HG02884 (cell line): ENCODE results near the gene GIGYF2.

Source experiments
- ATAC-seq: cut with Tn5 transposase; IDR thresholded peaks from one replicate; pipeline ENCODE4 v1.9.1; 2021; ENCODE audit warnings: mild to moderate bottlenecking, moderate library complexity; ENCODE audit not compliant: unreplicated experiment

The GIGYF2 gene

GRCh38 chr2:232859385-232859916 is 162.3 kb downstream of the GIGYF2 start:
- ATAC-seq: no peak

GRCh38 chr2:232860593-232861241 is 163.6 kb downstream of the GIGYF2 start:
- no peak for ATAC-seq

DNA sequence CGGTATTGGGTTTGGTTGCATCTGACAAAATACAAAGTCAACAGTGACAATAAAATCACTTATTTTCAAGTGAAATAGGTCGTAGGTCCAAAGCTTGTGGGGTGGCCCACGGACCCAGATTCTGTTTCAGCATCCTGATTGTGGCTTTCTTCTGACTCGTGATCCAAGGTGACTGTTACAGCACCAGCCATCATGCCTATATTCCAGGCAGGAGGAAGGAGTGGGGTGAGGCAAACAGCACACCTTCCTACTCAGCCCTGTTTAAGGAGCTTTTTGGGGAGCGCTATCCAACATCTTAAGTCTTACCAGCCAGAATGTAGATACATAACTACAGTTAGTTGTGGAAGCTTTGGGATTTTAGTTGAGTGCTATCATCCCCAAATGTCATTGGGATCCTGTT is 164.2 kb downstream of the GIGYF2 start:
- ATAC-seq: no peak

DNA sequence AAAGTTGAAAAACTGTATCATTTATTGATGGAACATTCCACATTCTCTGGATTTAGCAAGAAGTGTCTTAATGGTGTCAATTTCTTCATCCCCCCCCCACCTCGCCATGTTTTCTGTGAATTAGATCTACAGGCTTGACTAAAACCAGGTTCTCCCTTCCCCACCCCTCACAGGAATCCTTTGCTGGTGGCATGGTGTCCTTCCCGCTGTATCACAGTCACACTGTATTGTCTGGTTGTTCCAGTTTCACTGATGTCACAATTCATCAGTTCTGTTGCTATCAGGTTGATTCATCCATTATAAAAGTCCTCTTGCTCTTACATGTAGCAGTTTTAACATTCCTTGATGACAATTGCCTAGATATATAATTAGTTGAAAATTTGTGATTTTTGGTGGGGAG is 166.9 kb downstream of the GIGYF2 start:
- ATAC-seq: no peak

DNA sequence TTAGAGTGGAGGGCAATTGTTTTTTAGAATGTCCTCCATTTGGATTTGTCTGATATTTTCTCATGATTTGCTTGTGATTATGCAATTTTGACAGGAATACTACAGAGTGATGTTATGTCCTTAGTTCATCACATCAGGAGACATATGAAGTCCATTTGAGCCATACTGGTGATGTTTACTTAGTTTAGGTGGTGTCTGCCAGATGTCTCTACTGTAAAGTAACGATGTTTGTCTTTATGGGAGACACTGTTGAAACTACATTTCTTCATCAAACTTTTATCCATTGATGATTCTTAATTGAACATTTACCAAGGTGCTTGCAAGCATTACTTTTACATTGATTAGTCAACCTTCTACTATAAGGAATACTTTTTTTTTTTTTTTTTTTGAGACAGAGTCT is 168.0 kb downstream of the GIGYF2 start:
- ATAC-seq: no peak

DNA sequence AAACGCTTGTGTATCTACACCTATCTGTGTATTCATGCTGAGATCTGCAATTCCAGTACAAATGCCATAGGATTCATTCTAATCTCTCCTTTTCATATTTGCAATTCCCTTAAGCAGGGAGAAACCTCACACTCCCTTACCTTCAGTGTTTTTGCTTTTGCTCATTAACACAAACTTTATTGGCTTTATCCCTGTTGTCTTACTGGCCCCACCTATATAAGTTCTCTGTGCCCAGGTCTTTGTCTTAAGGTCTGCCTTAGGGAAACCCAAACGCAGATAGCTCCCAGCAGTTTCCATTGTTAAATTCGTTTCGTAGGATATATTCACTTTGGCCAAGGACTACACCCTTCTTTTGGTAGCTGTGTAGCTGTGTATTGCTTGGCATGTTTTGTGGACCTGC is 169.0 kb downstream of the GIGYF2 start:
- no peak for ATAC-seq

DNA sequence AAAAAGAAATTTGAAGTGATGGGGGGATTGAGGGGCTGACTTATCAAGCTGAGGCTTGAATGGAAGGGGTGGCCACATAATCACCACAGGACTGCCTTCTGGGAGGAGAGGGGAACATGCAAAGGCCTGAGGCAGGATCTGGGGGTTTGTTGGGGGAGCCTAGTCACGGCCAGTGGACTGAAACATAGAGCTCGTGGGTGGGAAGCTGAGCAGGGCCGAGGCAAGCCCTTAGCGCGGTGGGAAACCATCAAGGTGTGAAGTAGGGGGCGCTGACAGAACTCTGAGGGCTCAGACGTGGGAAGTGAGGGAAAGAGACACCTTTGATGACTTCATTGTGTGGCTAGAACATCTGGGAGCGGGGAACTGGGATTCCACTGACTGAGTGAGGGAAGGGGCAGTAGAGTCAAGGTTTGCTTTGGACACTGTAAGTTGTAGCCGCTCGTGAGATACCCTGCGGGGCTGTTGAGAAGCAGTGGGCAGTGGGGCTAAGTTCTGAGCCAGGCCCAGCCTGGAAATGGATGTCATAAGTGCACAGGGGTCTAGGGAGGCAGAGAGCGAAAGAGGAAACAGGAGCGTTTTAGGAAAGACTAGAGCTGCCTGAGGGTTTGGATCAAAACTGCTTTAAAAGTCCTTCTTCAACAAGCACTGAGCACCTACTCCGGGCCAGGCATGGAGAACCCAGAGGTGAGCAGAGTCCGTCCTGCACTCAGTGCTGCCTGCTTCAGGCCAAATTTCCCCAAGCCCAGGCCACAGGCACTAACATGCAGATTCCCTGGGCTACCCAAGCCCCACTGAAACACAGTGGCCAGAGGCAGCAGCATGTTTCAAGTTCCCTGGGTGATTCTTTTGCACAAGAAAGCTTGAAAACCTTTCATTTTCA is 172.2 kb downstream of the GIGYF2 start:
- no peak for ATAC-seq

DNA sequence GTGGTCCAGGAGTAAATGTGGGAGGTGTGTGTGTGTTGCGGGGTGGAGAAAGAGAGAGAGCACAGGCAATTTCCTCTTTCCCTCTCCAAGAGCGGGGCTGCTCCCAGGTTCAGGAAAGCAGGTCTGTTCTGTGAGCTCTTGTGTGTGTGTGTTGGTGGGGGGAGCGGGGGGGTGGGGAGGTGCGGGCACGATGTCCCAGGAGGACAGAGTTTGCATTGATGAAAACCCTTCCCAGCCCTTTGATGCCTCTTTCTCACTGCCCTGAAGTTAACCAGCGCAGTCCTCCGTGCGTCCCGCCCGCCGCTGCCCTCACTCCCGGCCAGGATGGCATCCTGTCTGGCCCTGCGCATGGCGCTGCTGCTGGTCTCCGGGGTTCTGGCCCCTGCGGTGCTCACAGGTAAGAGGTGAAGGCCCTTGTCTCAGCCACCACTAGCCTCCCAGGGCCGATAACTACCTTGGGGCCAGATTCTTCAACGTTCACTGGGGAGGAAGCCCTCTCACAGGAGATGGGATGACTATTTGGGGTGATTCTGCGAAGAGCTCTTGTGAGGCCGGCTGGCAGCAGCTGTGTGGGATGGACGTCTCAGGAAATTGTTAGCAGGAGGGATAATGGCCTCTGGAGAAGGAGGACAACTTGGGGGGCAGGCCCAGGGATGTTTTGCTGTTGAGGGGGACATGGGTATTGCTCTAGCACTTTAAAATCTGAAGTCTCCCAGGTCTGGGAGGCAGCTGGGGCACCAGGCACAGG is 173.1 kb downstream of the GIGYF2 start, which contains the start of gene SNORC:
Gene SNORC, plus strand, starts transcription at position 247 of the 748 bp plus-strand sequence. Its CDS starts 78 bp downstream, at position 325.
- ATAC-seq: no peak

GRCh38 chr2:232870766-232871371 is 173.7 kb downstream of the GIGYF2 start:
- ATAC-seq: no peak

DNA sequence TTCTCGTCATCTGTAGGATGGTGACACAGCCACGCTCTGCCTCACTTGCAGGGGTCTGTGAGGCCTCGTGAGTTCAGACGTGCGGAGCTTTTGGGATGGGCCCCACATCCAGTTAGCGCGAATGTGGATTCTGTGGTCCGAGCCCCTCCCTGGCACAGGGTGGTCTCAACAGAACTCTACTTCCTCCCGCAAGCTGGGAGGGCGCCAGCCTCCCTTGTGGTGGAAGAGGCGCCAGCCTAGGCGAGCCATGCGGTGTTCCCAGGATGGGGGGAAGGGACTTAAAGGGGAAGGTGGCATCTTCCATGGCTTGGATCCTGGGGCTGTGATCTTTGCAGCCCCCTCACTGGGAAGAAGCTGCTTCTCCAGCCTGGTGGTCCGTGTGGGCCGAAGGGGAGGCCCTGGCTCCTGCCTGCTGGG is 174.3 kb downstream of the GIGYF2 start:
- no peak for ATAC-seq

DNA sequence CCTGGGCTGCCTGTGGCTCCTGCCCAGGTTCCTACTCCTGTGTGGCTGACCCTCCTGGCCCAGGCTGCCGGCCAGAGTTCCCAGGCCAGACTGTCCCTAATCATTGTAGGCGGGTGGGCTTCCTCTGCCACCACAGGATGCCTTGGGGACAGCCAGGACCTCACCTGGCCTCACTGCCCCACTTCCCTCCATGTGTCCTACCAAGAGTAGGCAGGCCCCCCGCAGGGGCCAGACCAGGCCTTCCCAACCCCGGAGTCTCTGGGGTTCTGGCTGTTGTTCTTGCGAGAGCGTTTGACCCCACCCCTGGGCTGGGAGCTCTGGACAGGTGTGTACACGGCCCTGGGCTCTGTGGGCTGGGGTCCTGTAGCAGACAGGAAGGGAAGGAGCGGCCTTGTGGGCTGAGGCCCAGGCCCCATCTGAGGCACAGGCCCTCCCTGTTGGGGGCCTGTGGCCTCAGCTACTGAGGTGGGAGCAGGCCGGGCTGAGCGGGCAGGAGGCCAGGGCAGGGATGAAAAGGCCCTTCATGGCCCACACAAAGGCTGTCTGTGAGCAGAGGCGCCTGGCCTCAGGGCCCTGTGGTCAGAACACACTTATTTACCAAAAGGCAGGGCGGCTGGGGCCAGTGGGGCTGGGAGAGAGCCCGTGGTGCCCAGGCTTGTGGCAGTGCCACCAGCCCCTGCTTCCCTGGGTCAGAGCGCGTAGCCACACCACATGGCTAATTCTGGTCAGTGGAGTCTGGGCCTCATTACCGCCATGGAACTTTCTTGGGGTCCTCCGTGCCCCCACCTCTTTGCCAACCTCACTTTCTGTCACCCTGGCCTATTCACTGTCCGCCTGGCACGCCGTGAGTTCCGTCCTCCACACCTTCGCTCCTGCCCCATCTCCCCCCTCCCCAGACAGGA is 175.0 kb downstream of the GIGYF2 start:
- ATAC-seq: no peak

DNA sequence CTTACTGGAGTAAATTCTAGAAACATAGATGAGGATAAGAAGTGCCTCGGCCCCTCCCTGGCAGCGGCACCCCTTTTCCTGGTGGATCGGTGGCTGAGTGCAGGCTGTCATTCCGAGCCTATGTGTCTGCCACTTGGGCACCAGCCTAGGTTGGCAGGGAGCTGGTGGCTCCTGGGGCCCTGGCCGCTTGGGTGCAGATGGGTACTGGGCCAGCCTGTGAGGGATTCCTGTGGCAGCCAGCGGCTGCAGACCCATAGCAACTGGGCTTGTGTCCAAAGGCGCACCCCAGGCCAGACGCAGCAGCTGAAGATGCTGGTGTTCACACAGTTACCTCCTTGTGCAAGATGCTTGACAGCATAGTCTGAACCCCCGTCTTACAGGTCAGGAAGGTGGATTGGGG is 175.7 kb downstream of the GIGYF2 start:
- no peak for ATAC-seq

GRCh38 chr2:232873292-232873908 is 176.3 kb downstream of the GIGYF2 start:
- no peak for ATAC-seq

DNA sequence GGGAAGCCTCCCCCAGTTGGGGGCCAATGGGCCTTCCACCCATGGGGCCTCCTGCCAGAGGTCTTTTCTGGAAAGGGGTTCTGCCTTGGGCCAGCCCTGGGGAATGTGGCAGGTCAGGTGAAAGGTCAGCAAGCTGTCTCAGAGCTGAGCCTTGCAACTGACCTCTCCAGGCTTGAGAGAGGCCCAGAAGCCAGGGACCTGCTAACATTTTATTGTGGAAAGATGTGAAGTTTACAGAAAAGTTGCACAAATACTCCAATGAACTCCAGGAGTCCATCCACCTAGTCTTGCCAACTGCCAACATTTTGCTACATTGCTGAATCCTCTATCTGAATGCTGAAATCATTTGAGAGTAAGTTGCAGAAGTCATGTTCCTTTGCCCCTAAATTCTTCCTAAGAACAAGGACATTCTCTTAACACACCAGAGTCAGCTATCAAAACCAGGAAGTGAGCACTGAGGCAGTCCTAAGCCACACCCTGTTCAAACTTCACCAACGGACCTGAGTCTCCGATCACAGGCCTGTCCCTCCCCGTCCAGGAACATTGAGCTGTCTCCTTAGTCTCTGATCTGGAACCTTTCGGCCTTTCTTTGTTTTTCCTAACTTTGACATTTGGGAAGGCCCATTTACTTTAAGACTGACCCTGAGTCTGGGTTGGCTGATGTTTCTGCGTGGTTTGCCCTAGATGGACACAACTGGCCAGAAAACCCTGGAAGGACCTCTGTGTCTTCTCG is 176.9 kb downstream of the GIGYF2 start:
- no peak for ATAC-seq

- no peak for ATAC-seq
Measured at GRCh38 chr2:232874677-232875223, 177.6 kb downstream of the GIGYF2 start.

- no peak for ATAC-seq
Measured at GRCh38 chr2:232875256-232876121, 178.4 kb downstream of the GIGYF2 start.

DNA sequence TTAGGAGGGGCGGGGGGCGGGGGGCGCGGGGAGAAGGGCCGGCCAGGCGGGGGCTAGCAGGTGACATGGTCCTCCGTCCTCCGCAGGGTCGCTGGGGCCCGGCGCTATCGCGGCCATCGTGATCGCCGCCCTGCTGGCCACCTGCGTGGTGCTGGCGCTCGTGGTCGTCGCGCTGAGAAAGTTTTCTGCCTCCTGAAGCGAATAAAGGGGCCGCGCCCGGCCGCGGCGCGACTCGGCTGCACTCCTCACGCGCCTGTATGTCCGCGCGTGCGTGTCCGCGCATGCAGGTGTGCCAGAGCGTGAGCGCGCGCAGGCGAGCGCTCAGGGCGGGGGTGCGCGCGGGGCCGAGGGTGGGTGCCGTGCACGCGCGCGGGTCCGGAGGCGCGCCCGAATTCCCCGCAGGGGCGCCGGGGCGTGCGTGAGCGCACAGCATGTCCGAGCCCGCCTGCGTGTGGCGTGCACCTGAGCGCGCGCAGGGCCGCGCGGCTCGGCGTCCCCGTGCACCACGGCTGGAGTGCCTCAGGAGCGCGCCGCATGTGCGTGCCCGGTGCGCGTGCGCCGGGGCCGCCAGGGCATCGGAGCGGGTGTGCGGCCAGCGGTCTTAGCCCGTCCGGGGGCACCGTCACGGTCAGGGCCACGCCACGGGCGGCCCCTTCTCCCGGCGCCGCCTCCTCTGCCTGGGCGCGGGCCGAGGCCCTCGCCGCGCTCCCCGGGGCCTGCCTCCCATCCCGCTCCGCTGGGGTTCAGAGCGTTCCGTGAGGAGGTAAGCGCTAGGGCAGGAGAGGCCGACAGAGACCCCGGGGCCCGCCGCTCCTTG is 179.2 kb downstream of the GIGYF2 start:
- ATAC-seq: no peak
